Endothelial cell of umbilical vein (primary cell): ENCODE measurements around the gene DAO.

ENCODE experiments used
- CTCF ChIP-seq, 2 donors: IDR thresholded peaks; 1 replicate in 1 of 2; 2 replicates in 1 of 2; pipeline ENCODE4 v1.5.1; 2011; ENCODE audit warnings: low read length in 2 of 2, mild to moderate bottlenecking in 2 of 2, moderate library complexity in 2 of 2, control low read depth in 1 of 2, inconsistent platforms in 1 of 2, low read depth in 1 of 2; ENCODE audit not compliant: insufficient read depth in 1 of 2; ENCODE audit errors: extremely low read depth in 1 of 2
- EZH2 ChIP-seq: IDR thresholded peaks from 2 replicates; pipeline ENCODE4 v1.6.1; 2012; ENCODE audit warnings: borderline replicate concordance, low read depth, mild to moderate bottlenecking, moderate library complexity, low read length, inconsistent platforms; ENCODE audit not compliant: severe bottlenecking
- FOS ChIP-seq: IDR thresholded peaks from 2 replicates; pipeline ENCODE4 v1.6.1; 2011; ENCODE audit warnings: mild to moderate bottlenecking, low read length, moderate library complexity, borderline replicate concordance; ENCODE audit not compliant: insufficient read depth
- POLR2A ChIP-seq: IDR thresholded peaks from 2 replicates; pipeline ENCODE4 v1.6.1; 2012; ENCODE audit warnings: low read depth, mild to moderate bottlenecking, control low read depth, low read length

DNA sequence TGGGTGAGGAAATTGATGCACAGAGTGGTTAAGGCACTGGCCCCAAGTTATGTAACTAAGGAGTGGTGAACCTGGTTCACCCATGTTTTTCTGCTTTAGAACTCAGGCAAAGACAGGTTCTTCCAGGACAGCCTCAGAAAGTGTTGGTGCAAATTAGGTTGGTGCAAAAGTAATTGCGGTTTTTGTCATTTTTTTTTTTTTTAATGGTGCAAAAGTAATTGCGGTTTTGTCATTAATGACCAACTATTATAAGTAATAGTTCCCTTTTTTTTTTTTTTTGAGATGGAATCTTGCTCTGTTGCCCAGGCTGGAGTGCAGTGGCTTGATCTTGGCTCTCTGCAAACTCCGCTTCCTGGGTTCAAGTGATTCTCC, 17.3 kb upstream of the DAO start:
- TF ChIP-seq CTCF (IDR thresholded peaks at IDR 0.05; ENCODE audit: extremely low read depth in 1 of 2, insufficient read depth in 1 of 2, low read depth in 1 of 2, low read length in 2 of 2): no peak
- no peak for TF ChIP-seq POLR2A
- TF ChIP-seq EZH2: no peak
- no peak for TF ChIP-seq FOS
